HG02678 (cell line): ENCODE results near the gene SLCO1A2.

Experiments used
- ATAC-seq: cut with Tn5 transposase; IDR thresholded peaks from one replicate; pipeline ENCODE4 v1.9.1; 2021; ENCODE audit warnings: mild to moderate bottlenecking, moderate library complexity; ENCODE audit not compliant: unreplicated experiment

The SLCO1A2 gene

DNA sequence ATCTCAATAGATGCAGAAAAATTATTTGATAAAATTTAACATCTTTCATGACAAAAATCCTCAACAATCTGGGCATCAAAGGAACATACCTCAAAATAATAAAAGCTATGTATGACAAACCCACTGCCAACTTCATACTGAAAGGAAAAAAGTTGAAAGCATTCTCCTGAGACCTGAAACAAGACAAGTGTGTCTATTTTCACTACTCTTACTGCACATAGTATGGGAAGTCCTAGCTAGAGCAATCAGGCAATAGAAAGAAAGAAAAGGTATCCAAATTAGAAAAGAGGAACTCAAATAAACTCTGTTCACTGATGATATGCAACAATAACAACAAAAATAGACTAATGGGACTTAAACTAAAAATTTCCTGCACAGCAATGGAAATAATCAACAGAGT is 113.6 kb downstream of the SLCO1A2 start:
- no peak for ATAC-seq

DNA sequence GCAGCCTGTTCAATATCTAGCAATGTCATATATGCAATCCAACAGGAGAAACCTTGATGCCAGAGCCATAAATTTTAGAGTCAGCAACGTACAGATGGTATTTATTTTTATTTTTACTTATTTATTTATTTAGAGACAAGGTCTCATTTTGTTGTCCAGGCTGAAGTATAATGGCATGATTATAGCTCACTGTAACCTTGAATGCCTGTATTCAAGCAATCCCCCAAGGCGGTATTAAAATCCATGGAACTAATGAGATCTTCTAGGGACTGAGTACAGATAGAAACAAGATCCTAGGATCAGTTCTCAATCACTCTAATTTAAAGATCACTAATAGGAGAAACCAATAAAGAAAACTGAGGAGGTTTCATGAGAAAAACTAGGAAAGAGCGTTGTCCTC is 114.5 kb downstream of the SLCO1A2 start:
- ATAC-seq = no peak

GRCh38 chr12:21219206-21219605 is 115.5 kb downstream of the SLCO1A2 start:
- no peak for ATAC-seq
